Measurements from ENCODE around the gene SECISBP2L. TPM values are rescaled to one million over a fixed set of nuclear protein-coding genes. Genes with fewer than 3 reads are reported as not detected.
A peak's percentile ranks its signal among the peaks of the same experiment; 100 is the strongest.

The SECISBP2L gene
- total and polyA plus RNA-seq, 12 donors: 6.2 to 49.8 (median 42.4) TPM

- no peak for TF ChIP-seq CTCF (IDR thresholded peaks at IDR 0.05)
- DNase-seq: no peak
- H3K4me3 ChIP-seq: peak overlapping the region in 5 of 10 donors; percentile 82 to 100 (median 91)
- H3K27me3 ChIP-seq: no peaks in the 10 kb centered on the region
- intact Hi-C loops (cut with DNase I): loop anchor here in 5 of 10 donors (5.0 to 10.0 kb wide), 5 partner anchors 81 to 169 kb away; partner anchors contain the start of genes EID1 (in 2 of the 5) and COPS2 (in 1 of the 5)
- peaks cover 0 to 57% (median 35%) of the 10 kb centered on the region in 9 donors for H3K4me1 ChIP-seq
- no peaks in the 10 kb centered on the region for H3K9me3 ChIP-seq
- no peak for ATAC-seq
- no peaks in the 10 kb centered on the region for H3K36me3 ChIP-seq
- H3K27ac ChIP-seq: no peak overlapping the region
- 72 to 74% methylated on average over 3 of the region's 3 CpGs for WGBS, 2 donors
Observed at GRCh38 chr15:49044002-49044401, 2.2 kb downstream of the SECISBP2L start.

- Histone ChIP-seq H3K9me3 (no peaks in the 10 kb centered on the region), H3K4me1 (peaks cover 3 to 74% (median 54%) of the 10 kb centered on the region in 9 donors), H3K27me3 (no peaks in the 10 kb centered on the region), H3K27ac (no peak overlapping the region), H3K4me3 (no peak overlapping the region), H3K36me3 (no peaks in the 10 kb centered on the region)
- TF ChIP-seq CTCF (IDR thresholded peaks at IDR 0.05): no peak
- intact Hi-C loops (cut with DNase I): loop anchor here in 5 of 10 donors (5.0 to 10.0 kb wide), 5 partner anchors 83 to 167 kb away; partner anchors contain the start of genes EID1 (in 2 of the 5) and COPS2 (in 1 of the 5)
- ATAC-seq (no peak), DNase-seq (no peak)
Observed at GRCh38 chr15:49042165-49042564, 4.1 kb downstream of the SECISBP2L start.

GRCh38 chr15:49041426-49041825 is 4.8 kb downstream of the SECISBP2L start:
- 70 to 71% methylated on average over 5 of the region's 5 CpGs for WGBS, 2 donors
- intact Hi-C loops (cut with DNase I): loop anchor here in 5 of 10 donors (5.0 to 10.0 kb wide), 5 partner anchors 83 to 167 kb away; partner anchors contain the start of genes EID1 (in 2 of the 5) and COPS2 (in 1 of the 5)
- Histone ChIP-seq H3K36me3 (peaks cover 0 to 6% (median 0%) of the 10 kb centered on the region in 9 donors), H3K4me3 (no peak overlapping the region), H3K4me1 (peaks cover 3 to 74% (median 60%) of the 10 kb centered on the region in 9 donors), H3K9me3 (no peaks in the 10 kb centered on the region), H3K27ac (no peak overlapping the region), H3K27me3 (no peaks in the 10 kb centered on the region)
- ATAC-seq: no peak
- DNase-seq: no peak
- no peak for TF ChIP-seq CTCF (IDR thresholded peaks at IDR 0.05)

DNA sequence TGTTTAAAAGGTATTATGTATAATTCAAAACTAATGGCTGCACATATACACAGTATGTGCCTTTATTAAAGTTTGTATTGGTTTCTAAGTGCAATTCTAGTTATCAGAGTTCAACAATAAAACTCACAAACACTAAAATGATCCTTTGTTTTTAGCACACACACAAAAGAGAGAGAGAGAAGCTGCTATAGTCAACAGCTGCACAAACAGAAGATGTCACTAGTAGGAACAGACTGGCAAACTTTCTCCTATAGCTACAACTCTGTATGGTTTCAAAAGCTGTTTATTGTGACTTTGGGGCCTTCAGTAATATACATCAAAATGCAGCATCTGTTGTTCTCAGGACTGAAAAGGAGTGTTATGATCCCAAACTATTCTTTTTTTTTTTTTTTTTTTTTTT is 6.1 kb downstream of the SECISBP2L start:
- H3K4me1 ChIP-seq: peaks cover 3 to 82% (median 58%) of the 10 kb centered on the region in 9 donors
- DNase-seq (no peak), ATAC-seq (no peak)
- no peak for TF ChIP-seq CTCF (IDR thresholded peaks at IDR 0.05)
- H3K9me3 ChIP-seq: no peaks in the 10 kb centered on the region
- H3K36me3 ChIP-seq: peaks cover 0 to 19% (median 10%) of the 10 kb centered on the region in 9 donors
- intact Hi-C loops (cut with DNase I): loop anchor here in 5 of 10 donors (5.0 to 10.0 kb wide), 5 partner anchors 85 to 165 kb away; partner anchors contain the start of genes EID1 (in 2 of the 5) and COPS2 (in 1 of the 5)
- H3K27me3 ChIP-seq: no peaks in the 10 kb centered on the region
- no peak overlapping the region for H3K4me3 ChIP-seq
- no peak overlapping the region for H3K27ac ChIP-seq
